Colon (tissue), 2 donors: ENCODE measurements around the gene IGF2R.

Experiments
- FAIRE-seq: peaks from 2 replicates; lab custom pipeline; 2012; peaks lifted over from hg19 to GRCh38; lab: Jason Lieb, UNC
- donor health status: control.
- donor health status: control.

The IGF2R gene

GRCh38 chr6:160030103-160030502 is 61.2 kb downstream of the IGF2R start:
- FAIRE-seq, result no peak

GRCh38 chr6:160031442-160031841 is 62.6 kb downstream of the IGF2R start:
- FAIRE-seq, result no peak

- FAIRE-seq, result no peak
These were observed 63.0 kb downstream of the IGF2R start for GRCh38 chr6:160031871-160032270.

GRCh38 chr6:160032538-160032937 is 63.7 kb downstream of the IGF2R start:
- FAIRE-seq, result no peak

GRCh38 chr6:160034036-160034930 is 65.4 kb downstream of the IGF2R start:
- no peak for FAIRE-seq

- FAIRE-seq, result no peak
These were observed 66.4 kb downstream of the IGF2R start for GRCh38 chr6:160035241-160035640.

GRCh38 chr6:160035693-160036330 is 66.9 kb downstream of the IGF2R start:
- no peak for FAIRE-seq

GRCh38 chr6:160036331-160036695 is 67.4 kb downstream of the IGF2R start:
- no peak for FAIRE-seq

GRCh38 chr6:160036790-160037206 is 67.9 kb downstream of the IGF2R start:
- FAIRE-seq, result no peak

GRCh38 chr6:160038479-160038878 is 69.6 kb downstream of the IGF2R start:
- FAIRE-seq, result no peak

- FAIRE-seq, result no peak
These were observed 70.6 kb downstream of the IGF2R start for GRCh38 chr6:160039441-160039840.

- FAIRE-seq, result no peak
These were observed 71.2 kb downstream of the IGF2R start for GRCh38 chr6:160040055-160040454.

- no peak for FAIRE-seq
These were observed 71.8 kb downstream of the IGF2R start for GRCh38 chr6:160040527-160041264.

GRCh38 chr6:160041608-160042007 is 72.7 kb downstream of the IGF2R start:
- FAIRE-seq, result no peak

- no peak for FAIRE-seq
These were observed 73.3 kb downstream of the IGF2R start for GRCh38 chr6:160042014-160042773.

GRCh38 chr6:160042788-160043301 is 74.0 kb downstream of the IGF2R start:
- no peak for FAIRE-seq

GRCh38 chr6:160043784-160044183 is 74.9 kb downstream of the IGF2R start:
- FAIRE-seq, result no peak

- no peak for FAIRE-seq
These were observed 75.8 kb downstream of the IGF2R start for GRCh38 chr6:160044687-160045086.

GRCh38 chr6:160048471-160048870 is 79.6 kb downstream of the IGF2R start:
- no peak for FAIRE-seq

- FAIRE-seq, result no peak
These were observed 80.5 kb downstream of the IGF2R start for GRCh38 chr6:160049346-160049745.

- no peak for FAIRE-seq
These were observed 81.1 kb downstream of the IGF2R start for GRCh38 chr6:160050022-160050421.

GRCh38 chr6:160051390-160051789 is 82.5 kb downstream of the IGF2R start:
- FAIRE-seq, result no peak
